SK-N-SH treated with all-trans-retinoic acid at 6 μM for 48 hours (cell line): ENCODE measurements around the gene DPM1.
A peak's percentile ranks its signal among the peaks of the same experiment; 100 is the strongest.

ENCODE experiments used
- ATAC-seq: fragments of 200-7000 bp; cut with Tn5 transposase; 3 replicates; pipeline ENCODE4 v1.9.1; 2020; ENCODE audit warnings: mild to moderate bottlenecking, moderate library complexity
- ARNTL ChIP-seq: fragments of 450-650 bp; formaldehyde crosslinking; IDR thresholded peaks from 2 replicates; pipeline ENCODE4 v1.5.0; 2020; ENCODE audit warnings: low read depth, mild to moderate bottlenecking, moderate library complexity, borderline replicate concordance
- BACH2 ChIP-seq: fragments of 250-450 bp; sonication (Bioruptor Pico); IDR thresholded peaks from 2 replicates; pipeline ENCODE4 v1.9.0; 2021; ENCODE audit warnings: mild to moderate bottlenecking, borderline replicate concordance
- CSDC2 ChIP-seq: fragments of 250-450 bp; sonication (Bioruptor Pico); IDR thresholded peaks from 2 replicates; pipeline ENCODE4 v1.5.0; 2020; ENCODE audit warnings: mild to moderate bottlenecking, moderate library complexity
- ESRRG ChIP-seq: fragments of 250-450 bp; sonication (Bioruptor Pico); IDR thresholded peaks from 2 replicates; pipeline ENCODE4 v1.6.1; 2021; ENCODE audit warnings: mild to moderate bottlenecking
- GLIS3 ChIP-seq: fragments of 250-450 bp; sonication (Bioruptor Pico); IDR thresholded peaks from 2 replicates; pipeline ENCODE4 v1.5.0; 2020; ENCODE audit warnings: mild to moderate bottlenecking, moderate library complexity
- ISL1 ChIP-seq: fragments of 250-450 bp; sonication (Bioruptor Pico); IDR thresholded peaks from 2 replicates; pipeline ENCODE4 v2.1.2; 2022; ENCODE audit warnings: mild to moderate bottlenecking, moderate library complexity
- OSR1 ChIP-seq: fragments of 250-450 bp; sonication (Bioruptor Pico); IDR thresholded peaks from 2 replicates; pipeline ENCODE4 v1.8.0; 2022; ENCODE audit warnings: moderate library complexity, mild to moderate bottlenecking, inconsistent platforms
- POU6F1 ChIP-seq: fragments of 250-450 bp; sonication (Bioruptor Pico); IDR thresholded peaks from 2 replicates; pipeline ENCODE4 v1.8.0; 2021; ENCODE audit warnings: low read depth, mild to moderate bottlenecking, moderate library complexity, borderline replicate concordance
- PPARA ChIP-seq: fragments of 250-450 bp; sonication (Bioruptor Pico); IDR thresholded peaks from 2 replicates; pipeline ENCODE4 v1.5.0; 2020; ENCODE audit warnings: mild to moderate bottlenecking, borderline replicate concordance
- RARB ChIP-seq: fragments of 250-450 bp; sonication (Bioruptor Pico); IDR thresholded peaks from 2 replicates; pipeline ENCODE4 v1.8.0; 2021; ENCODE audit warnings: mild to moderate bottlenecking, moderate library complexity
- TCF4 ChIP-seq: fragments of 250-450 bp; sonication (Bioruptor Pico); IDR thresholded peaks from 2 replicates; pipeline ENCODE4 v1.8.0; 2021; ENCODE audit warnings: mild to moderate bottlenecking, moderate library complexity, borderline replicate concordance
- TOX ChIP-seq: fragments of 250-450 bp; sonication (Bioruptor Pico); IDR thresholded peaks from 2 replicates; pipeline ENCODE4 v1.8.0; 2021; ENCODE audit warnings: mild to moderate bottlenecking, moderate library complexity, borderline replicate concordance
- ZC3H10 ChIP-seq: fragments of 250-450 bp; sonication (Bioruptor Pico); IDR thresholded peaks from 2 replicates; pipeline ENCODE4 v1.5.1; 2021; ENCODE audit warnings: mild to moderate bottlenecking, moderate library complexity
- ZFP3 ChIP-seq: fragments of 250-450 bp; sonication (Bioruptor Pico); IDR thresholded peaks from 2 replicates; pipeline ENCODE4 v1.5.0; 2020; ENCODE audit warnings: mild to moderate bottlenecking, moderate library complexity
- ZFP30 ChIP-seq: fragments of 450-650 bp; formaldehyde crosslinking; IDR thresholded peaks from 2 replicates; pipeline ENCODE4 v1.5.0; 2022; ENCODE audit warnings: mild to moderate bottlenecking, moderate library complexity
- ZNF70 ChIP-seq: fragments of 450-650 bp; formaldehyde crosslinking; IDR thresholded peaks from 2 replicates; pipeline ENCODE4 v1.5.0; 2020; ENCODE audit warnings: mild to moderate bottlenecking, moderate library complexity
- ZNF8 ChIP-seq: fragments of 450-650 bp; formaldehyde crosslinking; IDR thresholded peaks from 2 replicates; pipeline ENCODE4 v1.5.0; 2020; ENCODE audit warnings: mild to moderate bottlenecking, moderate library complexity
- TF ChIP-seq, protein P1 (sequence below): fragments of 250-450 bp; sonication (Bioruptor Pico); IDR thresholded peaks from 2 replicates; pipeline ENCODE4 v1.5.0; 2020; ENCODE audit warnings: mild to moderate bottlenecking, moderate library complexity
- TF ChIP-seq, protein P2 (sequence below): fragments of 250-450 bp; sonication (Bioruptor Pico); IDR thresholded peaks from 2 replicates; pipeline ENCODE4 v1.5.1; 2020; ENCODE audit warnings: low read depth, mild to moderate bottlenecking, moderate library complexity
- TF ChIP-seq, protein P3 (sequence below): fragments of 250-450 bp; sonication (Bioruptor Pico); IDR thresholded peaks from 2 replicates; pipeline ENCODE4 v1.8.0; 2020; ENCODE audit warnings: mild to moderate bottlenecking, moderate library complexity, borderline replicate concordance
- TF ChIP-seq, protein P4 (sequence below): fragments of 250-450 bp; sonication (Bioruptor Pico); IDR thresholded peaks from 2 replicates; pipeline ENCODE4 v1.5.1; 2021; ENCODE audit warnings: mild to moderate bottlenecking, moderate library complexity

DPM1 gene

GRCh38 chr20:50957798-50958614 lies at the start of gene DPM1:
TSS of gene DPM1 (minus strand) at chr20:50958532. CDS start at chr20:50958523, 9 bp downstream.
- no peak for TF ChIP-seq ISL1 (CRISPR knock-in tag)
- no peak for TF ChIP-seq ARNTL (CRISPR knock-in tag)
- no peak for TF ChIP-seq ZFP30 (CRISPR knock-in tag)
- TF ChIP-seq ZC3H10 = no peak
- TF ChIP-seq ESRRG (CRISPR knock-in tag) = no peak
- TF ChIP-seq, protein P1, sequence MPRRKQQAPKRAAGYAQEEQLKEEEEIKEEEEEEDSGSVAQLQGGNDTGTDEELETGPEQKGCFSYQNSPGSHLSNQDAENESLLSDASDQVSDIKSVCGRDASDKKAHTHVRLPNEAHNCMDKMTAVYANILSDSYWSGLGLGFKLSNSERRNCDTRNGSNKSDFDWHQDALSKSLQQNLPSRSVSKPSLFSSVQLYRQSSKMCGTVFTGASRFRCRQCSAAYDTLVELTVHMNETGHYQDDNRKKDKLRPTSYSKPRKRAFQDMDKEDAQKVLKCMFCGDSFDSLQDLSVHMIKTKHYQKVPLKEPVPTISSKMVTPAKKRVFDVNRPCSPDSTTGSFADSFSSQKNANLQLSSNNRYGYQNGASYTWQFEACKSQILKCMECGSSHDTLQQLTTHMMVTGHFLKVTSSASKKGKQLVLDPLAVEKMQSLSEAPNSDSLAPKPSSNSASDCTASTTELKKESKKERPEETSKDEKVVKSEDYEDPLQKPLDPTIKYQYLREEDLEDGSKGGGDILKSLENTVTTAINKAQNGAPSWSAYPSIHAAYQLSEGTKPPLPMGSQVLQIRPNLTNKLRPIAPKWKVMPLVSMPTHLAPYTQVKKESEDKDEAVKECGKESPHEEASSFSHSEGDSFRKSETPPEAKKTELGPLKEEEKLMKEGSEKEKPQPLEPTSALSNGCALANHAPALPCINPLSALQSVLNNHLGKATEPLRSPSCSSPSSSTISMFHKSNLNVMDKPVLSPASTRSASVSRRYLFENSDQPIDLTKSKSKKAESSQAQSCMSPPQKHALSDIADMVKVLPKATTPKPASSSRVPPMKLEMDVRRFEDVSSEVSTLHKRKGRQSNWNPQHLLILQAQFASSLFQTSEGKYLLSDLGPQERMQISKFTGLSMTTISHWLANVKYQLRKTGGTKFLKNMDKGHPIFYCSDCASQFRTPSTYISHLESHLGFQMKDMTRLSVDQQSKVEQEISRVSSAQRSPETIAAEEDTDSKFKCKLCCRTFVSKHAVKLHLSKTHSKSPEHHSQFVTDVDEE (CRISPR knock-in tag) = no peak
- TF ChIP-seq, protein P2, sequence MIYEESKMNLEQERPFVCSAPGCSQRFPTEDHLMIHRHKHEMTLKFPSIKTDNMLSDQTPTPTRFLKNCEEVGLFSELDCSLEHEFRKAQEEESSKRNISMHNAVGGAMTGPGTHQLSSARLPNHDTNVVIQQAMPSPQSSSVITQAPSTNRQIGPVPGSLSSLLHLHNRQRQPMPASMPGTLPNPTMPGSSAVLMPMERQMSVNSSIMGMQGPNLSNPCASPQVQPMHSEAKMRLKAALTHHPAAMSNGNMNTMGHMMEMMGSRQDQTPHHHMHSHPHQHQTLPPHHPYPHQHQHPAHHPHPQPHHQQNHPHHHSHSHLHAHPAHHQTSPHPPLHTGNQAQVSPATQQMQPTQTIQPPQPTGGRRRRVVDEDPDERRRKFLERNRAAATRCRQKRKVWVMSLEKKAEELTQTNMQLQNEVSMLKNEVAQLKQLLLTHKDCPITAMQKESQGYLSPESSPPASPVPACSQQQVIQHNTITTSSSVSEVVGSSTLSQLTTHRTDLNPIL (CRISPR knock-in tag) = no peak
- TF ChIP-seq BACH2 (CRISPR knock-in tag) = no peak
- no peak for TF ChIP-seq PPARA
- TF ChIP-seq ZNF70 (CRISPR knock-in tag) = no peak
- TF ChIP-seq TOX (CRISPR knock-in tag) = no peak
- TF ChIP-seq POU6F1 (CRISPR knock-in tag) = no peak
- TF ChIP-seq ZNF8 (CRISPR knock-in tag) = no peak
- TF ChIP-seq OSR1 = no peak
- no peak for TF ChIP-seq ZFP3 (CRISPR knock-in tag)
- TF ChIP-seq, protein P3, sequence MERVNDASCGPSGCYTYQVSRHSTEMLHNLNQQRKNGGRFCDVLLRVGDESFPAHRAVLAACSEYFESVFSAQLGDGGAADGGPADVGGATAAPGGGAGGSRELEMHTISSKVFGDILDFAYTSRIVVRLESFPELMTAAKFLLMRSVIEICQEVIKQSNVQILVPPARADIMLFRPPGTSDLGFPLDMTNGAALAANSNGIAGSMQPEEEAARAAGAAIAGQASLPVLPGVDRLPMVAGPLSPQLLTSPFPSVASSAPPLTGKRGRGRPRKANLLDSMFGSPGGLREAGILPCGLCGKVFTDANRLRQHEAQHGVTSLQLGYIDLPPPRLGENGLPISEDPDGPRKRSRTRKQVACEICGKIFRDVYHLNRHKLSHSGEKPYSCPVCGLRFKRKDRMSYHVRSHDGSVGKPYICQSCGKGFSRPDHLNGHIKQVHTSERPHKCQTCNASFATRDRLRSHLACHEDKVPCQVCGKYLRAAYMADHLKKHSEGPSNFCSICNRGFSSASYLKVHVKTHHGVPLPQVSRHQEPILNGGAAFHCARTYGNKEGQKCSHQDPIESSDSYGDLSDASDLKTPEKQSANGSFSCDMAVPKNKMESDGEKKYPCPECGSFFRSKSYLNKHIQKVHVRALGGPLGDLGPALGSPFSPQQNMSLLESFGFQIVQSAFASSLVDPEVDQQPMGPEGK (CRISPR knock-in tag) = no peak

DNA sequence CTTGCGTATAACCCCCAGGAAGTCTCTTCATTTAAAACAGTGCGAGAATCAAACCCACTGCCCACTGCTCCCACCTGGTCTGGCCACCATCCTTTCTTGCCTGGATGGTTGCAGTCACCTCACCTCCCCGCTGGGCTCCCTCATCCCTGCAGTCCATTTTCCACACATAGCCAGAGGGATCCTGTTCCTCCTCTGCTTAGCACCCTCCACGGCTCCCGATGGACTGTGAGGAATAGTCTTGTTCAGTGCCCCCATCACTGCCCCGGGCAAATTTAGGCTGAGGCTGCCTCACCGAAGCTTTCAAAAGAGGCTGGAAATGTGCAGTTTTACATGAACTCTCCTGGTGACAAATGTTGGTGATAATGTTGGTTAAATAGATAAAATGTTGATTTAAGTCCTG lies 46.9 kb upstream of the DPM1 start:
- TF ChIP-seq ARNTL (CRISPR knock-in tag) (no peak), GLIS3 (CRISPR knock-in tag) (no peak), ZC3H10 (no peak), CSDC2 (CRISPR knock-in tag) (no peak), ISL1 (CRISPR knock-in tag) (no peak), BACH2 (CRISPR knock-in tag) (no peak), RARB (CRISPR knock-in tag) (no peak), TCF4 (CRISPR knock-in tag) (no peak), PPARA (no peak)
- TF ChIP-seq, protein P4, sequence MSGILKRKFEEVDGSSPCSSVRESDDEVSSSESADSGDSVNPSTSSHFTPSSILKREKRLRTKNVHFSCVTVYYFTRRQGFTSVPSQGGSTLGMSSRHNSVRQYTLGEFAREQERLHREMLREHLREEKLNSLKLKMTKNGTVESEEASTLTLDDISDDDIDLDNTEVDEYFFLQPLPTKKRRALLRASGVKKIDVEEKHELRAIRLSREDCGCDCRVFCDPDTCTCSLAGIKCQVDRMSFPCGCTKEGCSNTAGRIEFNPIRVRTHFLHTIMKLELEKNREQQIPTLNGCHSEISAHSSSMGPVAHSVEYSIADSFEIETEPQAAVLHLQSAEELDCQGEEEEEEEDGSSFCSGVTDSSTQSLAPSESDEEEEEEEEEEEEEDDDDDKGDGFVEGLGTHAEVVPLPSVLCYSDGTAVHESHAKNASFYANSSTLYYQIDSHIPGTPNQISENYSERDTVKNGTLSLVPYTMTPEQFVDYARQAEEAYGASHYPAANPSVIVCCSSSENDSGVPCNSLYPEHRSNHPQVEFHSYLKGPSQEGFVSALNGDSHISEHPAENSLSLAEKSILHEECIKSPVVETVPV = no peak
- TF ChIP-seq, protein P3 (CRISPR knock-in tag) = no peak
- ATAC-seq = no peak

More at GRCh38 chr20:50957798-50958614, at the start of gene DPM1:
- ATAC-seq = peak; percentile 92
